Right hindlimb (tissue), 1 donor: Measurements from ENCODE around the gene VCL.
"Not testable (repeated sequence)": the region's sequence is repeated elsewhere in the genome, so short reads cannot be mapped to it uniquely, and the experiment has no call there.

Experiments
- DNase-seq: peaks from one replicate; pipeline ENCODE4 v3.0.0-alpha.2; 2018

The VCL gene

GRCh38 chr10:74113546-74113945, 115.6 kb downstream of the VCL start:
- DNase-seq, result no peak

GRCh38 chr10:74114041-74114448, 116.1 kb downstream of the VCL start:
- DNase-seq, result no peak

GRCh38 chr10:74117738-74118137, 119.8 kb downstream of the VCL start:
- no peak for DNase-seq

- DNase-seq, result no peak
These were observed 120.9 kb downstream of the VCL start for GRCh38 chr10:74118804-74119203.

GRCh38 chr10:74120911-74121310, 123.0 kb downstream of the VCL start:
- DNase-seq, result no peak

GRCh38 chr10:74121368-74121767, 123.5 kb downstream of the VCL start:
- no peak for DNase-seq

GRCh38 chr10:74122060-74122459, 124.1 kb downstream of the VCL start:
- no peak for DNase-seq

GRCh38 chr10:74123081-74123480, 125.2 kb downstream of the VCL start:
- DNase-seq, result no peak

- no peak for DNase-seq
These were observed 136.3 kb downstream of the VCL start for GRCh38 chr10:74133923-74134820.

- no peak for DNase-seq
These were observed 137.5 kb downstream of the VCL start for GRCh38 chr10:74135452-74135851.

- no peak for DNase-seq
These were observed 140.1 kb downstream of the VCL start for GRCh38 chr10:74137992-74138391.

GRCh38 chr10:74138596-74138995, 140.7 kb downstream of the VCL start:
- DNase-seq, result not testable (repeated sequence)

GRCh38 chr10:74139981-74140380, 142.1 kb downstream of the VCL start:
- no peak for DNase-seq

- no peak for DNase-seq
These were observed 142.6 kb downstream of the VCL start for GRCh38 chr10:74140553-74140952.

- no peak for DNase-seq
These were observed 147.2 kb downstream of the VCL start for GRCh38 chr10:74145133-74145532.

- not testable (repeated sequence) for DNase-seq
These were observed 149.1 kb downstream of the VCL start for GRCh38 chr10:74146980-74147379.

- peak; percentile 91 for DNase-seq
These were observed 152.5 kb downstream of the VCL start, which contains the start of gene AP3M1 for GRCh38 chr10:74150204-74150989. Gene AP3M1, minus strand, starts transcription at chr10:74150828. Its CDS starts 12,449 bp downstream, at chr10:74138379.

GRCh38 chr10:74150990-74151878, 153.3 kb downstream of the VCL start, which contains the start of gene ADK:
Gene ADK, plus strand, starts transcription at chr10:74151221. Its CDS starts 58 bp downstream, at chr10:74151279.
- DNase-seq, result peak; percentile 99

GRCh38 chr10:74151879-74152722, 154.2 kb downstream of the VCL start:
- DNase-seq, result no peak

GRCh38 chr10:74153123-74153522, 155.2 kb downstream of the VCL start:
- DNase-seq, result no peak

- no peak for DNase-seq
These were observed 155.8 kb downstream of the VCL start for GRCh38 chr10:74153676-74154075.

GRCh38 chr10:74156919-74157289, 159.0 kb downstream of the VCL start:
- DNase-seq, result peak; percentile 44
